Spleen (tissue), 7 donors: Measurements from ENCODE around the gene MANEAL.

Source experiments
- CTCF ChIP-seq, 11 experiments: fragments of 200-600 bp in 7 of 11; fragments of 450-650 bp in 4 of 11; sonication (generic) in 4 of 11; IDR thresholded peaks in 8 of 11; conservative IDR thresholded peaks in 3 of 11; 1 replicate in 7 of 11; 2 replicates in 4 of 11; pipeline versions ENCODE4 v1.4.0 to v1.8.0; 2016 to 2021; ENCODE audit warnings: antibody characterized with exemption in 11 of 11, inconsistent platforms in 4 of 11, mild to moderate bottlenecking in 1 of 11
- POLR2AphosphoS5 ChIP-seq, 3 donors: sonication (generic); formaldehyde crosslinking; IDR thresholded peaks; one replicate each; pipeline ENCODE4 v1.5.1; 2017; ENCODE audit warnings: antibody characterized with exemption in 3 of 3
- donor health status: DM: no; HTN: no; CAD: no; lungs with moderate emphysema.
- donor health status: DM: no; HTN: no; CAD: no.
- donor health status: DM: no; HTN: no; CAD: no.

DNA sequence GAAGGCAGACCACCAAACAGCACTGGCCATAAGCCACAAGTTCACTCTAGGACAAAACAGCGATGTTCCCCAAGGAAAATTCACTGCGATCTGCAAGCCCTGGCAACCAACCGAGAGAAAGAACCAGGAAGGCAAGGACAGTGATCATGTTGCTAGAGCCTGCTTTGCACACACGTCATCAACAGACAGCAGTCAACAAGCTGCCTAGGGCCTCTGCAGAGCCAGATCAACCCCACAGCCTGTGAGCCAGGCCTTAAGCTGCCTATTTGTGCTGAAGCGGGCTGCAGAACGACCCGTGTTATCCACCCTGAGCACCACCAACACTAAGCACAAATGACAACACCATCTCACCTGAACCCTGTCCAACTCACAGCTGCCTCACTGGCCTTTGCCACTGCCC lies 20.6 kb downstream of the MANEAL start:
- TF ChIP-seq CTCF (IDR thresholded peaks at IDR 0.05 in 8 of 11, conservative IDR thresholded peaks at IDR 0.05 in 3 of 11) (no peak), POLR2AphosphoS5 (IDR thresholded peaks at IDR 0.05) (no peak)
